ENCODE data around the gene ADAMTSL3.

ADAMTSL3 gene

GRCh38 chr15:83898361-83898760, 244.4 kb downstream of the ADAMTSL3 start:
- no peak overlapping the region for H3K4me3 ChIP-seq (ENCODE audit: low read depth, low read length)
- DNase-seq (ENCODE audit: low read depth) = no peak
- TF ChIP-seq CTCF (IDR thresholded peaks at IDR 0.05; ENCODE audit: insufficient read depth, low read depth, low read length, missing control alignments) = no peak

GRCh38 chr15:83899670-83900069, 245.7 kb downstream of the ADAMTSL3 start:
- no peak overlapping the region for H3K4me3 ChIP-seq (ENCODE audit: low read depth, low read length)
- TF ChIP-seq CTCF (IDR thresholded peaks at IDR 0.05; ENCODE audit: insufficient read depth, low read depth, low read length, missing control alignments) = no peak
- DNase-seq (ENCODE audit: low read depth) = no peak

- DNase-seq (ENCODE audit: low read depth) = no peak
- no peak overlapping the region for H3K4me3 ChIP-seq (ENCODE audit: low read depth, low read length)
- no peak for TF ChIP-seq CTCF (IDR thresholded peaks at IDR 0.05; ENCODE audit: insufficient read depth, low read depth, low read length, missing control alignments)
Observed at GRCh38 chr15:83904107-83905040, 250.5 kb downstream of the ADAMTSL3 start.

- no peak for DNase-seq (ENCODE audit: low read depth)
- no peak for TF ChIP-seq CTCF (IDR thresholded peaks at IDR 0.05; ENCODE audit: insufficient read depth, low read depth, low read length, missing control alignments)
Observed at GRCh38 chr15:83905556-83906273, 251.8 kb downstream of the ADAMTSL3 start.

GRCh38 chr15:83911345-83911744, 257.4 kb downstream of the ADAMTSL3 start:
- no peak for TF ChIP-seq CTCF (IDR thresholded peaks at IDR 0.05; ENCODE audit: insufficient read depth, low read depth, low read length, missing control alignments)
- no peak for DNase-seq (ENCODE audit: low read depth)
- no peak overlapping the region for H3K4me3 ChIP-seq (ENCODE audit: low read depth, low read length)

More at GRCh38 chr15:83905556-83906273, 251.8 kb downstream of the ADAMTSL3 start:
- no peak overlapping the region for H3K4me3 ChIP-seq (ENCODE audit: low read depth, low read length)

- H3K4me3 ChIP-seq (ENCODE audit: low read depth, low read length) = no peak overlapping the region
- no peak for TF ChIP-seq CTCF (IDR thresholded peaks at IDR 0.05; ENCODE audit: insufficient read depth, low read depth, low read length, missing control alignments)
- no peak for DNase-seq (ENCODE audit: low read depth)
Observed at GRCh38 chr15:83912343-83912742, 258.4 kb downstream of the ADAMTSL3 start.
